ENCODE measurements around the gene PCDHGC3.
A peak's percentile ranks its signal among the peaks of the same experiment; 100 is the strongest.
"Not testable (repeated sequence)": the region's sequence is repeated elsewhere in the genome, so short reads cannot be mapped to it uniquely, and the experiment has no call there.

PCDHGC3 gene

GRCh38 chr5:141475625-141476131 lies at the start of gene PCDHGC3:
TSS of gene PCDHGC3 (plus strand) at chr5:141475966. CDS start at chr5:141476117, 151 bp downstream.
- DNase-seq = peak in 52 of 56 donors; percentile 46 to 93 (median 78)

GRCh38 chr5:141427783-141428426 lies 47.9 kb upstream of the PCDHGC3 start:
- DNase-seq = no peak

GRCh38 chr5:141430332-141431113 lies 45.2 kb upstream of the PCDHGC3 start, which contains the start of gene PCDHGA12:
TSS of gene PCDHGA12 (plus strand) at chr5:141430507. CDS start at chr5:141430760, 253 bp downstream.
- peak in 8 of 56 donors; percentile 16 to 45 (median 22) for DNase-seq

- no peak for DNase-seq
Measured at GRCh38 chr5:141431286-141431685, 44.5 kb upstream of the PCDHGC3 start.

DNA sequence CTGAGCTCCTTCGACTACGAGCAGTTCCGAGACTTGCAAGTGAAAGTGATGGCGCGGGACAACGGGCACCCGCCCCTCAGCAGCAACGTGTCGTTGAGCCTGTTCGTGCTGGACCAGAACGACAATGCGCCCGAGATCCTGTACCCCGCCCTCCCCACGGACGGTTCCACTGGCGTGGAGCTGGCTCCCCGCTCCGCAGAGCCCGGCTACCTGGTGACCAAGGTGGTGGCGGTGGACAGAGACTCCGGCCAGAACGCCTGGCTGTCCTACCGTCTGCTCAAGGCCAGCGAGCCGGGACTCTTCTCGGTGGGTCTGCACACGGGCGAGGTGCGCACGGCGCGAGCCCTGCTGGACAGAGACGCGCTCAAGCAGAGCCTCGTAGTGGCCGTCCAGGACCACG lies 43.5 kb upstream of the PCDHGC3 start:
- DNase-seq = not testable (repeated sequence)

DNA sequence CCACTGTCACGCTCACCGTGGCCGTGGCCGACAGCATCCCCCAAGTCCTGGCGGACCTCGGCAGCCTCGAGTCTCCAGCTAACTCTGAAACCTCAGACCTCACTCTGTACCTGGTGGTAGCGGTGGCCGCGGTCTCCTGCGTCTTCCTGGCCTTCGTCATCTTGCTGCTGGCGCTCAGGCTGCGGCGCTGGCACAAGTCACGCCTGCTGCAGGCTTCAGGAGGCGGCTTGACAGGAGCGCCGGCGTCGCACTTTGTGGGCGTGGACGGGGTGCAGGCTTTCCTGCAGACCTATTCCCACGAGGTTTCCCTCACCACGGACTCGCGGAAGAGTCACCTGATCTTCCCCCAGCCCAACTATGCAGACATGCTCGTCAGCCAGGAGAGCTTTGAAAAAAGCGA lies 43.0 kb upstream of the PCDHGC3 start:
- DNase-seq = not testable (repeated sequence)

DNA sequence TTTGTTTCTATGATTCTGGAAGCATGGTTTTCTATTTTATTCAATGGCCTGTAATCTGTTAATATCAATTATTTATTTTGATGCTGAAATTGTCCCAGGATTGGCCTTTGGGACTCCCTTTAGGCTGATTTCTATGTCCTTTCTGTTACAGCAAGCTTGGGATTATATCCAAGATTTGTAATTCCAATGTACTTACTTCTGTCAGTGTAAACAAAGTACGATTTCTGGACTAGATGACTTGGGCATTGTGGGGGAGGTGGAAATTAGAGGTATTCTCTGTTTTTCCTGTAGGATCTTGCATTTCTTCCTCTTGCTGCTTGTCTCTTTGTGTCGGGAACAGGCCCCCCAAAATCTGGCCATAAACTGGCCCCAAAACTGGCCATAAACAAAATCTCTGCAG lies 41.8 kb upstream of the PCDHGC3 start:
- DNase-seq = no peak

DNA sequence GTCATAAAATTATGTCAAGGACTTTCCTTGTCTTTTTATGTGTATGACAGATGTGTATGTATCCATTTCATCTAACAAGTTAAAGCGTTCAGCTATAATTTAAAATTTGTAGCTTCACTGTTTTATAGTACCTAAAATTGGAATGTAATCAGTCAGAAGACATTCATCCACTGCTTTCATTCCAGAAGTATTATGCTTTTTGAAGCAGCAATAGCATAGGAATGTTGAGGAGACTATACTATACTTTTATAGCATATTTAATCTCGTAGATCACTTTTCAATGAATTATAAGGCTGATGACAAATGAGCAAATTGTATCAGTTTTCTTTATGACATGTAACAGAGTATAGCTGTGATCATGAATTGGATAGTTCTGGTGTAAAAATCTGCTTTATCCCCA lies 38.5 kb upstream of the PCDHGC3 start:
- no peak for DNase-seq

DNA sequence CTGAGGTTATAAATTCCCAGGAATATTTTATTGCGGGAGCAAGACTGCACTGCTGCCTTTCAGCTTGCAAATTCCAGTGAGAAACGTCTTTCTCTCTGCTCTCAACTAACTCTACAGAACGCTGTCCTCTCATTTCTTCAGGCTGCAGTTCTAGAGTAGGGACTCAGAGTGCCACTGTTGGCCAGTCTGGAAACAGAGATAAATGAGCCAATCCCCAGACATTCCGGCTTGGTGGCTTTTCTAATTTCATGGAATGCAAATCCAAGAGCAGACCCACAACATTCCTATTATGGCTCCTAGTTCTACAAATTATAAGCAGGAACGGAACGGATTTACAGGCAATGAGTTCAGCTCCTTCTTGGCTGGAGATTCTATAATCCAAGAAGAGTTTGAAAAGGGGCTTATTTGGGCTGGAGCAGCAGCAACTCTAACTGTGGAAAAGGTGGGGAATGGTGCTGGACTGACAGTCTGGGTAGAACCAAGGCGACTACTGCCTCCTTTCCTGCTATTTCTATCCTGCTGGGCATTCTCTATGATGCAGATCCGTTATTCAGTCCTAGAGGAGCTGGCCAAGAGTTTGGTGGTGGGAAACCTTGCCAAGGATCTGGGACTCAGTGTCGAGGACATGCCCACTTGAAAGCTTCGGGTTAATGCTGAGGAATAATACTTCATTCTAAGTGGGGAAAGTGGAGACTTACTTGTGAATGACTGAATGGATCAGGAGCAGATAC lies 36.2 kb upstream of the PCDHGC3 start:
- no peak for DNase-seq

DNA sequence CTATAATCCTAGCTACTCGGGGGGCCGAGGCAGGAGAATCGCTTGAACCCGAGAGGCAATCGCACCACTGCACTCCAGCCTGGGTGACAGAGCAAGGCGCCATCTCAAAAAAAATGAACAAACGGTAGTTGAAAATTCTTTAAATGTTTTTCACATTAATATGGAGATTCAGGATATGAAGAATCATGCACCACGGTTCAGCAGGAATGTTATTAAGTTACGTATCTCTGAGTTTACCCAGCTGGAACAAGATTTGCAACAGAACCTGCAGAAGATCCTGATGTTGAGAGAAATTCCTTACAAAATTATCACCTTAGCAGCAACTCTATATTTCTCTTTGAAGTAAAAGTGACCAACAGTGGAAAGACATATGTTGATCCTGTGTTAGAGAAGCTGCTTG lies 35.4 kb upstream of the PCDHGC3 start:
- DNase-seq = no peak

GRCh38 chr5:141441571-141442170 lies 34.1 kb upstream of the PCDHGC3 start:
- no peak for DNase-seq

DNA sequence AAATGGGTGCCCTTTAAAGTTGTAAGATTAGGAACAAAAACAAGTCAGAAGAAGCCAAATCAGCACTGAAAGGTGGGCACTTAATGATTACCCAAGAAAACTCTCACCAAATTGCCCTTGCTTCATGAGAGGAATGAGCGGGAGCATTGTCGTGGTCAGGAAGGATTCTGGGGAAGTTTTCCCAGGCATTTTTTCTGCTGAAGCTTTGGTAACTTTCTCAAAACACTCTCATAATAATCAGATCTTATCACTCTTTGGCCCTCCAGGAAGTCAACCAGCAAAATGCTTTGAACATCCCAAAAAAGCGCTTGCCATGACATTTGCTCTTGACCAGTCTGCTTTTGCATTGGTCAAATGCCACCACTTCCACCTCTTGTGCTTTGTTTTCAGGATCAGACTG lies 10.4 kb upstream of the PCDHGC3 start:
- DNase-seq = no peak

DNA sequence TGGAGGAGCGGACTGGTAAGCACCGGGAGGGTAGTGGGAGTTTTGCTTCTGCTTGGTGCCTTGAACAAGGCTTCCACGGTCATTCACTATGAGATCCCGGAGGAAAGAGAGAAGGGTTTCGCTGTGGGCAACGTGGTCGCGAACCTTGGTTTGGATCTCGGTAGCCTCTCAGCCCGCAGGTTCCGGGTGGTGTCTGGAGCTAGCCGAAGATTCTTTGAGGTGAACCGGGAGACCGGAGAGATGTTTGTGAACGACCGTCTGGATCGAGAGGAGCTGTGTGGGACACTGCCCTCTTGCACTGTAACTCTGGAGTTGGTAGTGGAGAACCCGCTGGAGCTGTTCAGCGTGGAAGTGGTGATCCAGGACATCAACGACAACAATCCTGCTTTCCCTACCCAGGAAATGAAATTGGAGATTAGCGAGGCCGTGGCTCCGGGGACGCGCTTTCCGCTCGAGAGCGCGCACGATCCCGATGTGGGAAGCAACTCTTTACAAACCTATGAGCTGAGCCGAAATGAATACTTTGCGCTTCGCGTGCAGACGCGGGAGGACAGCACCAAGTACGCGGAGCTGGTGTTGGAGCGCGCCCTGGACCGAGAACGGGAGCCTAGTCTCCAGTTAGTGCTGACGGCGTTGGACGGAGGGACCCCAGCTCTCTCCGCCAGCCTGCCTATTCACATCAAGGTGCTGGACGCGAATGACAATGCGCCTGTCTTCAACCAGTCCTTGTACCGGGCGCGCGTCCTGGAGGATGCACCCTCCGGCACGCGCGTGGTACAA lies 556 bp downstream of the PCDHGC3 start:
- peak in 25 of 56 donors; percentile 20 to 73 (median 49) for DNase-seq

DNA sequence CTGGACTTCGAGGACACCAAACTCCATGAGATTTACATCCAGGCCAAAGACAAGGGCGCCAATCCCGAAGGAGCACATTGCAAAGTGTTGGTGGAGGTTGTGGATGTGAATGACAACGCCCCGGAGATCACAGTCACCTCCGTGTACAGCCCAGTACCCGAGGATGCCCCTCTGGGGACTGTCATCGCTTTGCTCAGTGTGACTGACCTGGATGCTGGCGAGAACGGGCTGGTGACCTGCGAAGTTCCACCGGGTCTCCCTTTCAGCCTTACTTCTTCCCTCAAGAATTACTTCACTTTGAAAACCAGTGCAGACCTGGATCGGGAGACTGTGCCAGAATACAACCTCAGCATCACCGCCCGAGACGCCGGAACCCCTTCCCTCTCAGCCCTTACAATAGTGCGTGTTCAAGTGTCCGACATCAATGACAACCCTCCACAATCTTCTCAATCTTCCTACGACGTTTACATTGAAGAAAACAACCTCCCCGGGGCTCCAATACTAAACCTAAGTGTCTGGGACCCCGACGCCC lies 1.3 kb downstream of the PCDHGC3 start:
- DNase-seq = no peak

DNA sequence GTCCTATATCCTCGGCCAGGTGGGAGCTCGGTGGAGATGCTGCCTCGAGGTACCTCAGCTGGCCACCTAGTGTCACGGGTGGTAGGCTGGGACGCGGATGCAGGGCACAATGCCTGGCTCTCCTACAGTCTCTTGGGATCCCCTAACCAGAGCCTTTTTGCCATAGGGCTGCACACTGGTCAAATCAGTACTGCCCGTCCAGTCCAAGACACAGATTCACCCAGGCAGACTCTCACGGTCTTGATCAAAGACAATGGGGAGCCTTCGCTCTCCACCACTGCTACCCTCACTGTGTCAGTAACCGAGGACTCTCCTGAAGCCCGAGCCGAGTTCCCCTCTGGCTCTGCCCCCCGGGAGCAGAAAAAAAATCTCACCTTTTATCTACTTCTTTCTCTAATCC lies 2.0 kb downstream of the PCDHGC3 start:
- DNase-seq = no peak

GRCh38 chr5:141478321-141478945 lies 2.7 kb downstream of the PCDHGC3 start:
- DNase-seq = no peak

GRCh38 chr5:141479776-141480175 lies 4.0 kb downstream of the PCDHGC3 start:
- DNase-seq = no peak

DNA sequence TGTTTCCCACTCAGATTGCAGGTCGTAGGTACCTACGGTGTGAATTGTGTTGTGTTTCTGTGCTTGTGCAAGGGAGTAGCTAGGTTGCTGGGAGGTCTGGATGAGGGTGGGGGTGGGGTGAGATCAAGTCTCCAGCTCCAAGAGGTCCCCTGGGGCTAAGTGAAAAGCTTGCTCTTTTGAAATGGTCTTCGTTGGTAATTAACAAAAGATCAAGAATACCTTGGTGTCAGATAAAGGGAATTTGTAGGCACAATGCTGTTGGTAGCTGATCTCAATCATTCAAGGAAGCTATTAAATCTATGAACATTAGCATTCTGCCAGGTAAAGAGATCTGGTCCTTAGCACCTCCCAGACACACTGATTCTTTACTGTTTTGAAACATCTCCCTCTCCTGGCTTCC lies 8.1 kb downstream of the PCDHGC3 start:
- no peak for DNase-seq

GRCh38 chr5:141484310-141484640 lies 8.5 kb downstream of the PCDHGC3 start:
- DNase-seq = no peak

All from nucleus accumbens (tissue), 56 donors.